Measurements from ENCODE around the gene CCL1. TPM values are rescaled to one million over a fixed set of nuclear protein-coding genes. Genes with fewer than 3 reads are reported as not detected.

CCL1 gene
- total RNA-seq, 1 experiment from 2014 or later: not detected

GRCh38 chr17:34313164-34313563, 49.9 kb downstream of the CCL1 start:
- no peak overlapping the region for H2BK15ac ChIP-seq (ENCODE audit: low read depth, low read length)
- no peak overlapping the region for H2BK5ac ChIP-seq (ENCODE audit: insufficient read length, low read length)
- H3K27me3 ChIP-seq (ENCODE audit: insufficient read depth, low read length): no peaks in the 10 kb centered on the region
- Mint-ChIP-seq H3K27me3 (ENCODE audit: low read depth) (peaks cover 14% of the 10 kb centered on the region), H3K27ac (no peak overlapping the region), H3K4me3 (no peak overlapping the region), H3K4me1 (no peaks in the 10 kb centered on the region), H3K36me3 (ENCODE audit: insufficient read depth in 1 of 3, low read depth in 3 of 3) (no peaks in the 10 kb centered on the region), H3K9me3 (no peaks in the 10 kb centered on the region)
- H3K9me3 ChIP-seq (ENCODE audit: control insufficient read depth, low read depth, low read length): no peaks in the 10 kb centered on the region
- no peak for TF ChIP-seq CTCF (conservative IDR thresholded peaks at IDR 0.05)
- H3K4ac ChIP-seq (ENCODE audit: low read depth, low read length): no peak overlapping the region
- no peak overlapping the region for H2BK120ac ChIP-seq (ENCODE audit: low read depth, low read length, poor library complexity, severe bottlenecking)
- no peak overlapping the region for H3T11ph ChIP-seq (ENCODE audit: low read length)
- no CpG with 5 or more reads among the region's 4 CpGs for WGBS (ENCODE audit: extremely low coverage, insufficient read length, low lambda C conversion rate)
- H3K4me2 ChIP-seq (ENCODE audit: insufficient read depth, insufficient read length, low read length): no peak overlapping the region
- H4K20me1 ChIP-seq (ENCODE audit: control insufficient read depth, insufficient read depth, insufficient read length): no peaks in the 10 kb centered on the region
- no peak overlapping the region for H3K56ac ChIP-seq (ENCODE audit: insufficient read length, low read depth, low read length)
- no peak overlapping the region for H2BK12ac ChIP-seq (ENCODE audit: insufficient read length, low read depth, low read length)
- no peak overlapping the region for H3K23ac ChIP-seq (ENCODE audit: insufficient read length, low read depth, low read length)
- no peak overlapping the region for H3K9ac ChIP-seq (ENCODE audit: extremely low read depth, insufficient read length, low read length)
- no peak overlapping the region for H4K91ac ChIP-seq (ENCODE audit: insufficient read length, low read depth, low read length)
- DNase-seq: no peak
- H3K79me1 ChIP-seq (ENCODE audit: insufficient read depth, low read depth, low read length, poor library complexity, severe bottlenecking): no peaks in the 10 kb centered on the region
- no peak overlapping the region for H2BK20ac ChIP-seq (ENCODE audit: low read depth, low read length, poor library complexity, severe bottlenecking)
- no peak overlapping the region for H2AFZ ChIP-seq (ENCODE audit: low read length)
- no peaks in the 10 kb centered on the region for H3K23me2 ChIP-seq (ENCODE audit: insufficient read length, low read depth, low read length, poor library complexity, severe bottlenecking)
- H3K18ac ChIP-seq (ENCODE audit: insufficient read length, low read depth, low read length): no peak overlapping the region
- H3K79me2 ChIP-seq (ENCODE audit: insufficient read depth, low read length): no peaks in the 10 kb centered on the region
- no peaks in the 10 kb centered on the region for H3K4me1 ChIP-seq (ENCODE audit: insufficient read depth, low read length)
- H3K27ac ChIP-seq (ENCODE audit: insufficient read length, low read depth, low read length): no peak overlapping the region
- no peak overlapping the region for H3K14ac ChIP-seq (ENCODE audit: insufficient read depth, low read length)
- H4K8ac ChIP-seq (replicated peaks; ENCODE audit: insufficient read length, low read depth, low read length): no peak overlapping the region
- H2AK5ac ChIP-seq (ENCODE audit: insufficient read length, low read length): no peak overlapping the region
- H4K5ac ChIP-seq (ENCODE audit: insufficient read length, low read depth, low read length): no peak overlapping the region

All from H9 (cell line).